Loucy (cell line): ENCODE data around the gene EIF6.

ENCODE experiments used
- EZH2phosphoT487 ChIP-seq: fragments of 200-600 bp; IDR thresholded peaks from 2 replicates; pipeline ENCODE4 v1.6.1; 2018; ENCODE audit warnings: antibody characterized with exemption, mild to moderate bottlenecking, moderate library complexity, borderline replicate concordance
- TF ChIP-seq, protein P1 (sequence below): fragments of 200-600 bp; sonication (generic); conservative IDR thresholded peaks from 2 replicates; pipeline ENCODE4 v1.5.1; 2014; ENCODE audit warnings: mild to moderate bottlenecking, antibody characterized with exemption, low read length

DNA sequence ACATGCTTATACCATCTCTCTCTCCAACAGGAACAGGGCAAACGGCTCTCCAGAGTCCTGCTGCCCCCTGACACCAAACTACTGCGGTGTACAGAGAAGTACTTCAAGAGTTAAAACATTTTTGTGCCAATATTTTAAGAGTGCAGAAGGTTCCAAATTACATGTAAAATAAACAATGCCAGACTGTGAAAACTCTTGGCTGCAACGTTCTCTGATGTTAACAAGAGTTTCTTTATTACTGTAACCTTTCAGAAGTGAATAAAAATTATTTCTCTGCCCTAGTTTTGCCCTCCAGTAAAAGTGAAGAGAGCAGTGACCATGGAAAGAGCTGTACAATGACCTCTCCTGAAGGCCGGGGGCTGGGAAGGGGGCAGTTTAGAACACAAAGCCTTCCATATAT, 49.0 kb upstream of the EIF6 start:
- TF ChIP-seq, protein P1, sequence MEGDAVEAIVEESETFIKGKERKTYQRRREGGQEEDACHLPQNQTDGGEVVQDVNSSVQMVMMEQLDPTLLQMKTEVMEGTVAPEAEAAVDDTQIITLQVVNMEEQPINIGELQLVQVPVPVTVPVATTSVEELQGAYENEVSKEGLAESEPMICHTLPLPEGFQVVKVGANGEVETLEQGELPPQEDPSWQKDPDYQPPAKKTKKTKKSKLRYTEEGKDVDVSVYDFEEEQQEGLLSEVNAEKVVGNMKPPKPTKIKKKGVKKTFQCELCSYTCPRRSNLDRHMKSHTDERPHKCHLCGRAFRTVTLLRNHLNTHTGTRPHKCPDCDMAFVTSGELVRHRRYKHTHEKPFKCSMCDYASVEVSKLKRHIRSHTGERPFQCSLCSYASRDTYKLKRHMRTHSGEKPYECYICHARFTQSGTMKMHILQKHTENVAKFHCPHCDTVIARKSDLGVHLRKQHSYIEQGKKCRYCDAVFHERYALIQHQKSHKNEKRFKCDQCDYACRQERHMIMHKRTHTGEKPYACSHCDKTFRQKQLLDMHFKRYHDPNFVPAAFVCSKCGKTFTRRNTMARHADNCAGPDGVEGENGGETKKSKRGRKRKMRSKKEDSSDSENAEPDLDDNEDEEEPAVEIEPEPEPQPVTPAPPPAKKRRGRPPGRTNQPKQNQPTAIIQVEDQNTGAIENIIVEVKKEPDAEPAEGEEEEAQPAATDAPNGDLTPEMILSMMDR = no peak
- TF ChIP-seq EZH2phosphoT487 = no peak
